Measurements from ENCODE around the gene SLC9C2. TPM values are rescaled to one million over a fixed set of nuclear protein-coding genes. Genes with fewer than 3 reads are reported as not detected.

The SLC9C2 gene
- total RNA-seq, 1 experiment from 2014 or later = not detected

- 0 out of 2 replicates have a peak, but pooled peaks cover 4% of the 10 kb centered on the region for H3K79me2 ChIP-seq (ENCODE audit: low read depth)
- H4K20me1 ChIP-seq (ENCODE audit: insufficient read depth) = peaks cover 3% of the 10 kb centered on the region
- POLR2A ChIA-PET (ENCODE audit: unreplicated experiment) = no interaction called here
- H3K27ac ChIP-seq = no peak overlapping the region
- no peaks in the 10 kb centered on the region for H3K27me3 ChIP-seq (ENCODE audit: insufficient read depth, low read depth)
- TF ChIP-seq EZH2 (IDR thresholded peaks at IDR 0.05; ENCODE audit: low read depth) (no peak), CTCF (conservative IDR thresholded peaks at IDR 0.05) (no peak)
- intact Hi-C loops (cut with micrococcal nuclease; ENCODE audit: unreplicated experiment) = no loop called here
- CTCF ChIA-PET = no interaction called here
- peaks cover 57% of the 10 kb centered on the region for H3K36me3 ChIP-seq (ENCODE audit: low read depth)
- no peaks in the 10 kb centered on the region for H3K9me3 ChIP-seq (ENCODE audit: insufficient read depth, low read depth)
- H2AFZ ChIP-seq = no peak overlapping the region
- H3K4me2 ChIP-seq = no peak overlapping the region
- peaks cover 52% of the 10 kb centered on the region for H3F3A ChIP-seq (ENCODE audit: insufficient read depth, low read depth)
- no peak for DNase-seq
- H3K9me2 ChIP-seq (ENCODE audit: insufficient read depth) = no peaks in the 10 kb centered on the region
- no TSS peak for BruUV-seq (replicated peaks)
- no peak overlapping the region for H3K4me3 ChIP-seq
- H3K4me1 ChIP-seq (replicated peaks; ENCODE audit: insufficient read depth) = peaks cover 12% of the 10 kb centered on the region
Measured at GRCh38 chr1:173488001-173488400, 114.9 kb downstream of the SLC9C2 start.

- no TSS peak for BruUV-seq (replicated peaks)
- Histone ChIP-seq H3K9me3 (ENCODE audit: insufficient read depth, low read depth) (no peaks in the 10 kb centered on the region), H4K20me1 (ENCODE audit: insufficient read depth) (peaks cover 3% of the 10 kb centered on the region), H3K4me2 (no peak overlapping the region), H3K27me3 (ENCODE audit: insufficient read depth, low read depth) (no peaks in the 10 kb centered on the region), H2AFZ (no peak overlapping the region), H3K79me2 (ENCODE audit: low read depth) (peaks cover 23% of the 10 kb centered on the region), H3K27ac (no peak overlapping the region), H3K4me3 (no peak overlapping the region), H3K4me1 (replicated peaks; ENCODE audit: insufficient read depth) (peaks cover 13% of the 10 kb centered on the region), H3K36me3 (ENCODE audit: low read depth) (peaks cover 83% of the 10 kb centered on the region), H3F3A (ENCODE audit: insufficient read depth, low read depth) (peaks cover 64% of the 10 kb centered on the region; the same call in 1 of the 2 replicates), H3K9me2 (ENCODE audit: insufficient read depth) (no peaks in the 10 kb centered on the region)
- TF ChIP-seq EZH2 (IDR thresholded peaks at IDR 0.05; ENCODE audit: low read depth) = no peak
- no peak for TF ChIP-seq CTCF (conservative IDR thresholded peaks at IDR 0.05)
- intact Hi-C loops (cut with micrococcal nuclease; ENCODE audit: unreplicated experiment) = no loop called here
- no peak for DNase-seq
- ChIA-PET CTCF (no interaction called here), POLR2A (ENCODE audit: unreplicated experiment) (no interaction called here)
Measured at GRCh38 chr1:173485401-173485800, 117.5 kb downstream of the SLC9C2 start.

- Histone ChIP-seq H2AFZ (no peak overlapping the region), H3K4me1 (replicated peaks; ENCODE audit: insufficient read depth) (peaks cover 24% of the 10 kb centered on the region), H3K9me2 (ENCODE audit: insufficient read depth) (no peaks in the 10 kb centered on the region), H3K27ac (no peak overlapping the region), H3K27me3 (ENCODE audit: insufficient read depth, low read depth) (no peaks in the 10 kb centered on the region), H3K4me3 (no peak overlapping the region), H3K9me3 (ENCODE audit: insufficient read depth, low read depth) (no peaks in the 10 kb centered on the region), H3K79me2 (ENCODE audit: low read depth) (peaks cover 34% of the 10 kb centered on the region), H3K4me2 (no peak overlapping the region), H3K36me3 (ENCODE audit: low read depth) (peaks cover 94% of the 10 kb centered on the region), H4K20me1 (ENCODE audit: insufficient read depth) (peaks cover 12% of the 10 kb centered on the region), H3F3A (ENCODE audit: insufficient read depth, low read depth) (peaks cover 56% of the 10 kb centered on the region; the same call in 1 of the 2 replicates)
- intact Hi-C loops (cut with micrococcal nuclease; ENCODE audit: unreplicated experiment) = no loop called here
- no peak for TF ChIP-seq EZH2 (IDR thresholded peaks at IDR 0.05; ENCODE audit: low read depth)
- TF ChIP-seq CTCF (conservative IDR thresholded peaks at IDR 0.05) = no peak
- no peak for DNase-seq
- CTCF ChIA-PET = no interaction called here
- BruUV-seq (replicated peaks) = no TSS peak
- POLR2A ChIA-PET (ENCODE audit: unreplicated experiment) = no interaction called here
Measured at GRCh38 chr1:173484276-173484675, 118.6 kb downstream of the SLC9C2 start.
